ENCODE measurements around the gene DES. TPM values are rescaled to one million over a fixed set of nuclear protein-coding genes. Genes with fewer than 3 reads are reported as not detected.

DES gene
- total RNA-seq, 1 donor from 2014 or later: not detected

GRCh38 chr2:219381448-219381847 is 36.7 kb upstream of the DES start:
- DNase-seq (ENCODE audit: low read depth): no peak
- no peak for FAIRE-seq
- peaks cover 43% of the 10 kb centered on the region for H3K36me3 ChIP-seq (ENCODE audit: control insufficient read depth, insufficient read depth, low read length)
- no peak overlapping the region for H3K4me3 ChIP-seq (ENCODE audit: low read depth, low read length)
- TF ChIP-seq, protein P1, sequence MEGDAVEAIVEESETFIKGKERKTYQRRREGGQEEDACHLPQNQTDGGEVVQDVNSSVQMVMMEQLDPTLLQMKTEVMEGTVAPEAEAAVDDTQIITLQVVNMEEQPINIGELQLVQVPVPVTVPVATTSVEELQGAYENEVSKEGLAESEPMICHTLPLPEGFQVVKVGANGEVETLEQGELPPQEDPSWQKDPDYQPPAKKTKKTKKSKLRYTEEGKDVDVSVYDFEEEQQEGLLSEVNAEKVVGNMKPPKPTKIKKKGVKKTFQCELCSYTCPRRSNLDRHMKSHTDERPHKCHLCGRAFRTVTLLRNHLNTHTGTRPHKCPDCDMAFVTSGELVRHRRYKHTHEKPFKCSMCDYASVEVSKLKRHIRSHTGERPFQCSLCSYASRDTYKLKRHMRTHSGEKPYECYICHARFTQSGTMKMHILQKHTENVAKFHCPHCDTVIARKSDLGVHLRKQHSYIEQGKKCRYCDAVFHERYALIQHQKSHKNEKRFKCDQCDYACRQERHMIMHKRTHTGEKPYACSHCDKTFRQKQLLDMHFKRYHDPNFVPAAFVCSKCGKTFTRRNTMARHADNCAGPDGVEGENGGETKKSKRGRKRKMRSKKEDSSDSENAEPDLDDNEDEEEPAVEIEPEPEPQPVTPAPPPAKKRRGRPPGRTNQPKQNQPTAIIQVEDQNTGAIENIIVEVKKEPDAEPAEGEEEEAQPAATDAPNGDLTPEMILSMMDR (IDR thresholded peaks at IDR 0.05; ENCODE audit: insufficient read depth, low read length, severe bottlenecking): no peak
- no peaks in the 10 kb centered on the region for H3K27me3 ChIP-seq (ENCODE audit: control insufficient read depth, insufficient read depth, low read length)

GRCh38 chr2:219384083-219384713 is 34.0 kb upstream of the DES start:
- Histone ChIP-seq H3K4me3 (ENCODE audit: low read depth, low read length) (no peak overlapping the region), H3K36me3 (ENCODE audit: control insufficient read depth, insufficient read depth, low read length) (peaks cover 47% of the 10 kb centered on the region), H3K27me3 (ENCODE audit: control insufficient read depth, insufficient read depth, low read length) (no peaks in the 10 kb centered on the region)
- DNase-seq (ENCODE audit: low read depth) (no peak), FAIRE-seq (no peak)
- TF ChIP-seq, protein P1 (IDR thresholded peaks at IDR 0.05; ENCODE audit: insufficient read depth, low read length, severe bottlenecking): no peak

DNA sequence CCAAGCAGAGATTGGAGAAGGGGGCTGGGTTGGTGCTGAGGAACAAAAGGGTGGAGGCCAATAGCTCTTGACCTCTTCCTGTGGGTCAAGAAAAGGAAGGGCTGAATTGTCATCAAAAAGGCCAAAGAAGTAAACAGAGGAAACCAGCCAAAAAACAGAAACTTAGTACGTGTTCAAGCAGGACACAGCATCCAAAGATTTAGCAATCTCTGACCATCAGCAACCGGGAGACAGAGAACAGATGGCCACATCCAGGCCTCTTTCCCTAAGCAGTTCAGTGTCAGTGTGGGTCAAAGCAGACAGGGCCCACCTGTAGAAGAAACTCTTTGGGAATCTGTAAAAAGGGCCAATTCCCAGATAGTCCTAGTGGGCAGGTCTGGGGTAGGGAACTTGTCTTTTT is 33.3 kb upstream of the DES start:
- no peak for DNase-seq (ENCODE audit: low read depth)

GRCh38 chr2:219385958-219386520 is 32.1 kb upstream of the DES start:
- Histone ChIP-seq H3K4me3 (ENCODE audit: low read depth, low read length) (no peak overlapping the region), H3K36me3 (ENCODE audit: control insufficient read depth, insufficient read depth, low read length) (peaks cover 44% of the 10 kb centered on the region), H3K27me3 (ENCODE audit: control insufficient read depth, insufficient read depth, low read length) (no peaks in the 10 kb centered on the region)
- FAIRE-seq: no peak
- TF ChIP-seq, protein P1 (IDR thresholded peaks at IDR 0.05; ENCODE audit: insufficient read depth, low read length, severe bottlenecking): no peak
- no peak for DNase-seq (ENCODE audit: low read depth)

More for the DNA sequence above, 33.3 kb upstream of the DES start:
- Histone ChIP-seq H3K4me3 (ENCODE audit: low read depth, low read length) (no peak overlapping the region), H3K27me3 (ENCODE audit: control insufficient read depth, insufficient read depth, low read length) (no peaks in the 10 kb centered on the region), H3K36me3 (ENCODE audit: control insufficient read depth, insufficient read depth, low read length) (peaks cover 47% of the 10 kb centered on the region)
- TF ChIP-seq, protein P1 (IDR thresholded peaks at IDR 0.05; ENCODE audit: insufficient read depth, low read length, severe bottlenecking): no peak
- FAIRE-seq: no peak

DNA sequence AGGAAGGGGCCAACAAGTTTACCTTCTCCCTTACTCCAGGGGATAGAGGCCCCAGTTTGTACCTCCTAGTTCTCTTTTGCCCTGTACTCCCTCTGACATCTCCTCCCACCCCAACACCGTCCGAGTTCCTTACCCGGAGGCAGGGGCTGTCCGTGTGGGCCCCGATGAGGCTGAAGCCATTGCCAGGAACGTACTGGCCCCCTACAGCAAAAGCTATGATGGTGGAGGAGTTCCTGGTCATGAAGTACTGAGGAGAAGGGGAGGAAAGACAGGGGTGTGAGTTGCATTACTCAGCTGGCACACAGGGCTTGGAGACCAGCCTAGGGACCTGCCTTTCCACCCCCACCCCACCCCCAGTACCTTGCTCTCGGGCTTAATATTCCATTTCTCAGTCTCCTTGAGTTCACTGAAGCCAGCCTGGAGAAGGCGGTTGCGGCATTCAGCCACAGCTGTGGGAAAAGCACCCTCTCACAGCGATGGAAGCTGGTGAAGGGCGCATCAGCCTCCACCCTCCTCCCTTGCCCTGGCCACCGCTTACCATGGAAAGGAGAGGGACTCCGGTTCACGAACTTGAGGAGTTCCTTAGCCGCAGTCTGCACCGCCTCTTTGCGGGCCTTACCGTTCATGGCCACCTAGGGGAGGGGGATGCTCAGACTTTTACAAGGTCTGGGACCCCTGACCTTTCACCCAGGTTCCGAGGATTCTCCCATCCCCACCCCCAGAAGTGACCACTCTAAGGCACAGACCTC is 31.5 kb upstream of the DES start:
- FAIRE-seq (no peak), DNase-seq (ENCODE audit: low read depth) (no peak)
- Histone ChIP-seq H3K4me3 (ENCODE audit: low read depth, low read length) (peak overlapping the region; percentile 83), H3K27me3 (ENCODE audit: control insufficient read depth, insufficient read depth, low read length) (no peaks in the 10 kb centered on the region), H3K36me3 (ENCODE audit: control insufficient read depth, insufficient read depth, low read length) (peaks cover 40% of the 10 kb centered on the region)
- TF ChIP-seq, protein P1 (IDR thresholded peaks at IDR 0.05; ENCODE audit: insufficient read depth, low read length, severe bottlenecking): no peak
